Measurements from ENCODE around the gene PPP1R3D. TPM values are rescaled to one million over a fixed set of nuclear protein-coding genes. Genes with fewer than 3 reads are reported as not detected.
A peak's percentile ranks its signal among the peaks of the same experiment; 100 is the strongest.

PPP1R3D gene
- total and polyA plus RNA-seq, 10 of the 15 experiments (the other 5 are each of a cell fraction or from before 2014, with no cell fraction given), result 0.39 to 4.8 (median 2.9) TPM

DNA sequence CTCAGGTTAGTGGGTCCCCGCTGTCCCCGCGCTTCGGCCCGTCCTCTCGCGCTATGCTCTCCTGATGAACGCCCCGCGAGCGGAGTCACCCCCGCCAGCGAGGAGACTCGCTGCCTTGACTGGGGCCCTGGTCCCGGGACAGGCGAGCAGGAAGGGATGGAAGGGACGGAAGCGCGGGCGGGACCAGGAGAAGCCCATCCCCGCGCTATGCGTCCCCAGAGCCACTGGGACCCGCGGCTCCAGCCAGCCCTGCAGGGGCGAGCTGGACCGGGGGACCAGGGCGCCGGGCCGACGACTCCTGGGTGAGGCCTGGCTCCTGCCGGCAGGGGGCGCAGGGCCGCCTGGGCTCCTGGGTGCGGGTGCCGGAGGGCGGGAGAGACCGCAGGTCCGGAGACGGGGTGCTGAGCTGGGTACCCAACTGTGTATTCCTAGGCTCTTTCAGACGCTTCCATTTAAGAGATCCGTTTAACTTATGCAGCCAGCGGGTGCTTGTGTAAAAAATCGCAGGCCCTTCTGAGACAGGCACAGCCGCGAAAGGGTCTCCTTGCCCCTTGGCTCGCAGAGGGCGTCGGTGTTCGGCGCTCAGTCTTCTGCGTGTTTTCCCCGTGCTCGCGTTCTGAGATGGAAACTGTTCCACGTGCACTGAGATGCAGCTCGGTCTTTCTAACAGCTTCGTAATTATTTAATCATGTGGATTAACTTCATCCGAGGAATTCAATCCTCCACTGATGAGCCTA, 6.1 kb downstream of the PPP1R3D start (continued):
- no peak for TF ChIP-seq HSF1 (IDR thresholded peaks at IDR 0.05; ENCODE audit: low read depth, low read length)
- no peak for TF ChIP-seq EZH2 (IDR thresholded peaks at IDR 0.05; ENCODE audit: borderline replicate concordance, control insufficient read depth, low read depth, low read length)
- no peak for TF ChIP-seq SUPT20H (IDR thresholded peaks at IDR 0.05; ENCODE audit: borderline replicate concordance, control insufficient read depth, low read depth, low read length)
- TF ChIP-seq MEF2B (IDR thresholded peaks at IDR 0.05; ENCODE audit: partially characterized antibody, poor library complexity, severe bottlenecking), result no peak
- TF ChIP-seq NFXL1 (IDR thresholded peaks at IDR 0.05; ENCODE audit: borderline replicate concordance), result no peak
- TF ChIP-seq WRNIP1 (IDR thresholded peaks at IDR 0.05; ENCODE audit: borderline replicate concordance, low read depth, low read length), result no peak
- TF ChIP-seq, protein P1, sequence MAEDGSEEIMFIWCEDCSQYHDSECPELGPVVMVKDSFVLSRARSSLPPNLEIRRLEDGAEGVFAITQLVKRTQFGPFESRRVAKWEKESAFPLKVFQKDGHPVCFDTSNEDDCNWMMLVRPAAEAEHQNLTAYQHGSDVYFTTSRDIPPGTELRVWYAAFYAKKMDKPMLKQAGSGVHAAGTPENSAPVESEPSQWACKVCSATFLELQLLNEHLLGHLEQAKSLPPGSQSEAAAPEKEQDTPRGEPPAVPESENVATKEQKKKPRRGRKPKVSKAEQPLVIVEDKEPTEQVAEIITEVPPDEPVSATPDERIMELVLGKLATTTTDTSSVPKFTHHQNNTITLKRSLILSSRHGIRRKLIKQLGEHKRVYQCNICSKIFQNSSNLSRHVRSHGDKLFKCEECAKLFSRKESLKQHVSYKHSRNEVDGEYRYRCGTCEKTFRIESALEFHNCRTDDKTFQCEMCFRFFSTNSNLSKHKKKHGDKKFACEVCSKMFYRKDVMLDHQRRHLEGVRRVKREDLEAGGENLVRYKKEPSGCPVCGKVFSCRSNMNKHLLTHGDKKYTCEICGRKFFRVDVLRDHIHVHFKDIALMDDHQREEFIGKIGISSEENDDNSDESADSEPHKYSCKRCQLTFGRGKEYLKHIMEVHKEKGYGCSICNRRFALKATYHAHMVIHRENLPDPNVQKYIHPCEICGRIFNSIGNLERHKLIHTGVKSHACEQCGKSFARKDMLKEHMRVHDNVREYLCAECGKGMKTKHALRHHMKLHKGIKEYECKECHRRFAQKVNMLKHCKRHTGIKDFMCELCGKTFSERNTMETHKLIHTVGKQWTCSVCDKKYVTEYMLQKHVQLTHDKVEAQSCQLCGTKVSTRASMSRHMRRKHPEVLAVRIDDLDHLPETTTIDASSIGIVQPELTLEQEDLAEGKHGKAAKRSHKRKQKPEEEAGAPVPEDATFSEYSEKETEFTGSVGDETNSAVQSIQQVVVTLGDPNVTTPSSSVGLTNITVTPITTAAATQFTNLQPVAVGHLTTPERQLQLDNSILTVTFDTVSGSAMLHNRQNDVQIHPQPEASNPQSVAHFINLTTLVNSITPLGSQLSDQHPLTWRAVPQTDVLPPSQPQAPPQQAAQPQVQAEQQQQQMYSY (CRISPR knock-in tag; IDR thresholded peaks at IDR 0.05), result no peak
- no peak for TF ChIP-seq NBN (IDR thresholded peaks at IDR 0.05)
- TF ChIP-seq BACH1 (IDR thresholded peaks at IDR 0.05; ENCODE audit: borderline replicate concordance), result no peak
- no peak for TF ChIP-seq CBX3 (IDR thresholded peaks at IDR 0.05; ENCODE audit: borderline replicate concordance, low read depth)
- TF ChIP-seq ZNF592 (IDR thresholded peaks at IDR 0.05), result 0 out of 2 replicates have a peak, but pooled peaks have one; percentile 49
- peak; percentile 58 for TF ChIP-seq KLF5 (IDR thresholded peaks at IDR 0.05; ENCODE audit: partially characterized antibody)
- no peak for TF ChIP-seq ZBTB11 (CRISPR knock-in tag; IDR thresholded peaks at IDR 0.05)
- 0 out of 2 replicates have a peak, but pooled peaks have one; percentile 30 for TF ChIP-seq EED (IDR thresholded peaks at IDR 0.05; ENCODE audit: low read depth)
- TF ChIP-seq POLR2A (IDR thresholded peaks at IDR 0.05; ENCODE audit: low read depth, low read length), result no peak
- TF ChIP-seq CBFB (IDR thresholded peaks at IDR 0.05; ENCODE audit: low read depth), result no peak
- no peak for TF ChIP-seq POU2F2 (IDR thresholded peaks at IDR 0.05; ENCODE audit: borderline replicate concordance, low read depth, low read length)

Measured in GM12878 (cell line).